Neural progenitor cell (in vitro differentiated cells): Measurements from ENCODE around the gene TMEM218. TPM values are rescaled to one million over a fixed set of nuclear protein-coding genes. Genes with fewer than 3 reads are reported as not detected.
A peak's percentile ranks its signal among the peaks of the same experiment; 100 is the strongest.

Experiments
- DNase-seq: peaks from one replicate; pipeline ENCODE4 v3.0.0-alpha.2; 2016; ENCODE audit warnings: low spot score
- H2AFZ ChIP-seq: fragments of 200-600 bp; sonication (generic); replicated peaks from 2 replicates; pipeline ENCODE4 v1.6.1; 2016; ENCODE audit warnings: antibody characterized with exemption
- H3F3A ChIP-seq: fragments of 200-600 bp; sonication (generic); 2 replicates; pipeline ENCODE4 v1.6.1; 2016; ENCODE audit warnings: antibody characterized with exemption, low read depth
- H3K27ac ChIP-seq: fragments of 200-600 bp; sonication (generic); 2 replicates; pipeline ENCODE4 v1.5.1; 2016; ENCODE audit warnings: mild to moderate bottlenecking
- H3K27me3 ChIP-seq: fragments of 200-600 bp; sonication (generic); 2 replicates; pipeline ENCODE4 v1.6.1; 2016; ENCODE audit warnings: mild to moderate bottlenecking, moderate library complexity
- H3K36me3 ChIP-seq: fragments of 200-600 bp; sonication (generic); 2 replicates; pipeline ENCODE4 v1.5.1; 2016
- H3K4me1 ChIP-seq: fragments of 200-600 bp; sonication (generic); 2 replicates; pipeline ENCODE4 v1.6.1; 2016; ENCODE audit warnings: mixed run types
- H3K4me2 ChIP-seq: fragments of 200-600 bp; sonication (generic); 2 replicates; pipeline ENCODE4 v1.6.1; 2016
- H3K4me3 ChIP-seq: fragments of 200-600 bp; sonication (generic); 2 replicates; pipeline ENCODE4 v1.5.1; 2016
- H3K79me2 ChIP-seq: fragments of 200-600 bp; sonication (generic); 2 replicates; pipeline ENCODE4 v1.6.1; 2016; ENCODE audit warnings: low read depth
- H3K9ac ChIP-seq: fragments of 200-600 bp; sonication (generic); 2 replicates; pipeline ENCODE4 v1.6.1; 2016
- H3K9me3 ChIP-seq: fragments of 200-600 bp; sonication (generic); 2 replicates; pipeline ENCODE4 v1.5.1; 2016; ENCODE audit warnings: low read depth
- H4K20me1 ChIP-seq: fragments of 200-600 bp; sonication (generic); 2 replicates; pipeline ENCODE4 v1.6.1; 2016; ENCODE audit warnings: low read depth
- H3K27ac Mint-ChIP-seq: 3 replicates; pipeline ENCODE4 v1.8.0; 2021; ENCODE audit warnings: mixed read lengths
- H3K27me3 Mint-ChIP-seq: 2 replicates; pipeline ENCODE4 v1.8.0; 2022; ENCODE audit warnings: low read depth, mild to moderate bottlenecking, inconsistent platforms, moderate library complexity, mixed read lengths; ENCODE audit not compliant: insufficient read depth
- H3K36me3 Mint-ChIP-seq: 3 replicates; pipeline ENCODE4 v1.8.0; 2021; ENCODE audit warnings: mixed read lengths
- H3K4me1 Mint-ChIP-seq: 3 replicates; pipeline ENCODE4 v1.8.0; 2021; ENCODE audit warnings: mixed read lengths
- H3K4me3 Mint-ChIP-seq: 3 replicates; pipeline ENCODE4 v1.8.0; 2021; ENCODE audit warnings: mild to moderate bottlenecking, moderate library complexity, mixed read lengths
- H3K9me3 Mint-ChIP-seq: 3 replicates; pipeline ENCODE4 v1.8.0; 2020; ENCODE audit warnings: mixed read lengths
- CTCF ChIP-seq: fragments of 200-600 bp; sonication (generic); IDR thresholded peaks from 2 replicates; pipeline ENCODE4 v1.5.1; 2017; ENCODE audit warnings: antibody characterized with exemption, mild to moderate bottlenecking
- EZH2 ChIP-seq: fragments of 200-600 bp; sonication (generic); IDR thresholded peaks from 2 replicates; pipeline ENCODE4 v1.6.1; 2017; ENCODE audit warnings: antibody characterized with exemption, mild to moderate bottlenecking, moderate library complexity
- EZH2phosphoT487 ChIP-seq: fragments of 200-600 bp; sonication (generic); IDR thresholded peaks from 2 replicates; pipeline ENCODE4 v1.6.1; 2017; ENCODE audit warnings: antibody characterized with exemption
- total RNA-seq: library from RNA; depleted of rRNA; stranded (reverse); fragments of >200 nt; gene quantifications from 2 replicates; pipeline ENCODE4 v1.2.3, GENCODE V29; 2015; ENCODE audit warnings: low replicate concordance

The TMEM218 gene
- total RNA-seq, 1 donor from 2014 or later, result 44.1 TPM

- H2AFZ ChIP-seq, result peak overlapping the region; percentile 39
- Mint-ChIP-seq H3K27me3 (peaks cover 6% of the 10 kb centered on the region), H3K9me3 (peaks cover 5% of the 10 kb centered on the region), H3K36me3 (peaks cover 10% of the 10 kb centered on the region), H3K4me1 (peaks cover 19% of the 10 kb centered on the region), H3K27ac (peak overlapping the region; percentile 75), H3K4me3 (no peak overlapping the region)
- peaks cover 15% of the 10 kb centered on the region for H3K4me1 ChIP-seq
- H3K9ac ChIP-seq, result no peak overlapping the region
- no peaks in the 10 kb centered on the region for H3K36me3 ChIP-seq
- TF ChIP-seq EZH2, result no peak
- TF ChIP-seq CTCF, result no peak
- no peak for TF ChIP-seq EZH2phosphoT487
- peak overlapping the region; percentile 2 for H3K4me3 ChIP-seq
- peak; percentile 63 for DNase-seq
- H3K79me2 ChIP-seq, result no peaks in the 10 kb centered on the region
- H3K27me3 ChIP-seq, result peaks cover 4% of the 10 kb centered on the region
- H3K4me2 ChIP-seq, result peak overlapping the region; percentile 62
- peaks cover 21% of the 10 kb centered on the region for H3F3A ChIP-seq
- no peaks in the 10 kb centered on the region for H3K9me3 ChIP-seq
- peak overlapping the region; percentile 46 for H3K27ac ChIP-seq
- no peaks in the 10 kb centered on the region for H4K20me1 ChIP-seq
These were observed 18.0 kb upstream of the TMEM218 start for GRCh38 chr11:125129316-125129993.

- no peak overlapping the region for H3K4me2 ChIP-seq
- no peaks in the 10 kb centered on the region for H3K79me2 ChIP-seq
- H3K27me3 Mint-ChIP-seq, result peaks cover 4% of the 10 kb centered on the region
These were observed 17.0 kb upstream of the TMEM218 start for GRCh38 chr11:125128450-125128849.

GRCh38 chr11:125124618-125124992 lies 13.2 kb upstream of the TMEM218 start:
- Histone ChIP-seq H3K4me2 (no peak overlapping the region), H3K27ac (no peak overlapping the region), H3K36me3 (no peaks in the 10 kb centered on the region), H3K9me3 (no peaks in the 10 kb centered on the region), H2AFZ (peak overlapping the region; percentile 85), H3F3A (peaks cover 8% of the 10 kb centered on the region), H4K20me1 (no peaks in the 10 kb centered on the region), H3K79me2 (no peaks in the 10 kb centered on the region), H3K4me3 (no peak overlapping the region), H3K27me3 (peaks cover 19% of the 10 kb centered on the region), H3K9ac (no peak overlapping the region), H3K4me1 (peaks cover 10% of the 10 kb centered on the region)
- no peak overlapping the region for H3K27ac Mint-ChIP-seq
- H3K36me3 Mint-ChIP-seq, result peaks cover 5% of the 10 kb centered on the region
- peaks cover 20% of the 10 kb centered on the region for H3K4me1 Mint-ChIP-seq
- DNase-seq, result no peak
- peaks cover 5% of the 10 kb centered on the region for H3K9me3 Mint-ChIP-seq
- H3K27me3 Mint-ChIP-seq, result peaks cover 4% of the 10 kb centered on the region
- TF ChIP-seq EZH2, result no peak
- TF ChIP-seq CTCF, result no peak
- TF ChIP-seq EZH2phosphoT487, result no peak
- H3K4me3 Mint-ChIP-seq, result no peak overlapping the region

More at GRCh38 chr11:125128450-125128849, 17.0 kb upstream of the TMEM218 start:
- Histone ChIP-seq H3K4me1 (peaks cover 15% of the 10 kb centered on the region), H3K27me3 (peaks cover 4% of the 10 kb centered on the region), H2AFZ (no peak overlapping the region), H3K9ac (no peak overlapping the region), H3K4me3 (no peak overlapping the region), H3K9me3 (no peaks in the 10 kb centered on the region), H3K27ac (no peak overlapping the region), H3K36me3 (no peaks in the 10 kb centered on the region), H4K20me1 (no peaks in the 10 kb centered on the region), H3F3A (peaks cover 21% of the 10 kb centered on the region)
- no peak overlapping the region for H3K4me3 Mint-ChIP-seq
- no peak for TF ChIP-seq EZH2phosphoT487
- TF ChIP-seq EZH2, result no peak
- TF ChIP-seq CTCF, result no peak
- no peak for DNase-seq
- H3K4me1 Mint-ChIP-seq, result peaks cover 29% of the 10 kb centered on the region
- H3K27ac Mint-ChIP-seq, result no peak overlapping the region
- H3K9me3 Mint-ChIP-seq, result peaks cover 5% of the 10 kb centered on the region
- H3K36me3 Mint-ChIP-seq, result peaks cover 5% of the 10 kb centered on the region
